HepG2 (cell line): Measurements from ENCODE around the gene C12orf42. TPM values are rescaled to one million over a fixed set of nuclear protein-coding genes. Genes with fewer than 3 reads are reported as not detected.

Experiments
- AHDC1 ChIP-seq: sonication (generic); formaldehyde crosslinking; IDR thresholded peaks from 2 replicates; pipeline ENCODE4 v1.5.1; 2020; ENCODE audit warnings: mild to moderate bottlenecking, missing genetic modification reagents, borderline replicate concordance
- FOXP1 ChIP-seq, 2 experiments: fragments of 450-650 bp in 1 of 2; IDR thresholded peaks; 2 replicates each; pipeline ENCODE4 v1.6.1; 2017 to 2018; ENCODE audit warnings: antibody characterized with exemption in 1 of 2
- HNRNPL ChIP-seq: fragments of 200-400 bp; formaldehyde crosslinking; IDR thresholded peaks from 2 replicates; pipeline ENCODE4 v1.6.1; 2017; ENCODE audit warnings: mild to moderate bottlenecking, low read depth, low read length
- SNAI1 ChIP-seq: sonication (generic); formaldehyde crosslinking; IDR thresholded peaks from 2 replicates; pipeline ENCODE4 v1.5.0; 2020; ENCODE audit warnings: mild to moderate bottlenecking, missing genetic modification reagents, borderline replicate concordance
- SOX6 ChIP-seq, 2 experiments: fragments of 450-650 bp in 1 of 2; sonication (generic) in 1 of 2; formaldehyde crosslinking in 1 of 2; IDR thresholded peaks; 2 replicates each; pipeline versions ENCODE4 v1.4.0 to v1.6.1; 2017 to 2020; ENCODE audit warnings: antibody characterized with exemption in 1 of 2, mild to moderate bottlenecking in 1 of 2, missing genetic modification reagents in 1 of 2
- ZBTB7B ChIP-seq: sonication (generic); formaldehyde crosslinking; IDR thresholded peaks from 2 replicates; pipeline ENCODE4 v1.4.0; 2020; ENCODE audit warnings: missing genetic modification reagents
- ZMAT3 ChIP-seq: sonication (generic); formaldehyde crosslinking; conservative IDR thresholded peaks from 2 replicates; pipeline ENCODE4 v1.7.0; 2021; ENCODE audit warnings: missing genetic modification reagents
- ZMYM4 ChIP-seq: sonication (generic); formaldehyde crosslinking; IDR thresholded peaks from 2 replicates; pipeline ENCODE4 v1.8.1; 2023; ENCODE audit warnings: mild to moderate bottlenecking, missing genetic modification reagents
- ZNF251 ChIP-seq: sonication (generic); formaldehyde crosslinking; IDR thresholded peaks from 2 replicates; pipeline ENCODE4 v1.9.0; 2021; ENCODE audit warnings: mild to moderate bottlenecking, missing genetic modification reagents
- ZNF431 ChIP-seq: sonication (generic); formaldehyde crosslinking; IDR thresholded peaks from 2 replicates; pipeline ENCODE4 v1.9.0; 2022; ENCODE audit warnings: missing genetic modification reagents, low read depth, mild to moderate bottlenecking, borderline replicate concordance
- ZNF547 ChIP-seq: sonication (generic); formaldehyde crosslinking; IDR thresholded peaks from 2 replicates; pipeline ENCODE4 v1.5.1; 2020; ENCODE audit warnings: mild to moderate bottlenecking, missing genetic modification reagents
- ZNF557 ChIP-seq: sonication (generic); formaldehyde crosslinking; IDR thresholded peaks from 2 replicates; pipeline ENCODE4 v1.4.0; 2020; ENCODE audit warnings: missing genetic modification reagents
- ZNF883 ChIP-seq: sonication (generic); formaldehyde crosslinking; IDR thresholded peaks from 2 replicates; pipeline ENCODE4 v1.5.1; 2020; ENCODE audit warnings: mild to moderate bottlenecking, missing genetic modification reagents; ENCODE audit errors: not compliant biosample characterization
- polyA plus RNA-seq, 8 experiments: library from polyadenylated mRNA; depleted of rRNA in 3 of 8; stranded (reverse) in 7 of 8; unstranded in 1 of 8; fragments of >200 nt; fragmentation: Illumina TruSeq in 4 of 8; extraction: Trizol in 4 of 8; gene quantifications; 2 replicates each; pipeline versions ENCODE4 v1.2.1 to v1.2.3, GENCODE V29; 2011 to 2016; ENCODE audit warnings: low read depth in 4 of 8, missing spikeins in 1 of 8, mixed read lengths in 1 of 8; ENCODE audit not compliant: insufficient read depth in 1 of 8
- total RNA-seq, 5 experiments: library from RNA; depleted of rRNA; stranded (reverse); fragments of >200 nt; fragmentation: Illumina TruSeq; extraction: Trizol; gene quantifications; 2 replicates each; pipeline ENCODE4 v1.2.3, GENCODE V29; 2016; ENCODE audit warnings: low read depth in 1 of 5
- TF ChIP-seq, protein P1 (sequence below): fragments of 450-650 bp; IDR thresholded peaks from 2 replicates; pipeline ENCODE4 v1.6.1; 2017; ENCODE audit warnings: mild to moderate bottlenecking
- TF ChIP-seq, protein P2 (sequence below), 2 experiments: sonication (generic) in 1 of 2; formaldehyde crosslinking in 1 of 2; IDR thresholded peaks; 2 replicates each; pipeline versions ENCODE4 v1.6.1 to v1.9.0; 2014 to 2022; ENCODE audit warnings: antibody characterized with exemption in 1 of 2, borderline replicate concordance in 1 of 2, inconsistent platforms in 1 of 2, low read depth in 1 of 2, missing genetic modification reagents in 1 of 2

Gene C12orf42
- total and polyA plus RNA-seq, 2 of the 13 experiments (the other 11 are each of a cell fraction or from before 2014, with no cell fraction given) = not detected

GRCh38 chr12:103475073-103475472 lies 20.7 kb downstream of the C12orf42 start (continued):
- no peak for TF ChIP-seq ZMAT3
- TF ChIP-seq ZNF557 = no peak
- TF ChIP-seq SOX6 (IDR thresholded peaks at IDR 0.05) = no peak
- peak; percentile 95 for TF ChIP-seq SOX6 (CRISPR knock-in tag; IDR thresholded peaks at IDR 0.05)
- TF ChIP-seq, protein P1, sequence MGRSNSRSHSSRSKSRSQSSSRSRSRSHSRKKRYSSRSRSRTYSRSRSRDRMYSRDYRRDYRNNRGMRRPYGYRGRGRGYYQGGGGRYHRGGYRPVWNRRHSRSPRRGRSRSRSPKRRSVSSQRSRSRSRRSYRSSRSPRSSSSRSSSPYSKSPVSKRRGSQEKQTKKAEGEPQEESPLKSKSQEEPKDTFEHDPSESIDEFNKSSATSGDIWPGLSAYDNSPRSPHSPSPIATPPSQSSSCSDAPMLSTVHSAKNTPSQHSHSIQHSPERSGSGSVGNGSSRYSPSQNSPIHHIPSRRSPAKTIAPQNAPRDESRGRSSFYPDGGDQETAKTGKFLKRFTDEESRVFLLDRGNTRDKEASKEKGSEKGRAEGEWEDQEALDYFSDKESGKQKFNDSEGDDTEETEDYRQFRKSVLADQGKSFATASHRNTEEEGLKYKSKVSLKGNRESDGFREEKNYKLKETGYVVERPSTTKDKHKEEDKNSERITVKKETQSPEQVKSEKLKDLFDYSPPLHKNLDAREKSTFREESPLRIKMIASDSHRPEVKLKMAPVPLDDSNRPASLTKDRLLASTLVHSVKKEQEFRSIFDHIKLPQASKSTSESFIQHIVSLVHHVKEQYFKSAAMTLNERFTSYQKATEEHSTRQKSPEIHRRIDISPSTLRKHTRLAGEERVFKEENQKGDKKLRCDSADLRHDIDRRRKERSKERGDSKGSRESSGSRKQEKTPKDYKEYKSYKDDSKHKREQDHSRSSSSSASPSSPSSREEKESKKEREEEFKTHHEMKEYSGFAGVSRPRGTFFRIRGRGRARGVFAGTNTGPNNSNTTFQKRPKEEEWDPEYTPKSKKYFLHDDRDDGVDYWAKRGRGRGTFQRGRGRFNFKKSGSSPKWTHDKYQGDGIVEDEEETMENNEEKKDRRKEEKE = no peak
- TF ChIP-seq FOXP1 (IDR thresholded peaks at IDR 0.05) = no peak
- TF ChIP-seq FOXP1 (CRISPR knock-in tag; IDR thresholded peaks at IDR 0.05) = peak; percentile 76
- TF ChIP-seq ZNF251 (CRISPR knock-in tag) = no peak
- no peak for TF ChIP-seq ZBTB7B
- peak; percentile 86 for TF ChIP-seq ZMYM4 (CRISPR knock-in tag)
- no peak for TF ChIP-seq HNRNPL
- no peak for TF ChIP-seq ZNF431
- TF ChIP-seq ZNF547 (CRISPR knock-in tag) = no peak
- no peak for TF ChIP-seq ZNF883 (CRISPR knock-in tag)
- TF ChIP-seq SNAI1 (CRISPR knock-in tag) = no peak
- TF ChIP-seq, protein P2, sequence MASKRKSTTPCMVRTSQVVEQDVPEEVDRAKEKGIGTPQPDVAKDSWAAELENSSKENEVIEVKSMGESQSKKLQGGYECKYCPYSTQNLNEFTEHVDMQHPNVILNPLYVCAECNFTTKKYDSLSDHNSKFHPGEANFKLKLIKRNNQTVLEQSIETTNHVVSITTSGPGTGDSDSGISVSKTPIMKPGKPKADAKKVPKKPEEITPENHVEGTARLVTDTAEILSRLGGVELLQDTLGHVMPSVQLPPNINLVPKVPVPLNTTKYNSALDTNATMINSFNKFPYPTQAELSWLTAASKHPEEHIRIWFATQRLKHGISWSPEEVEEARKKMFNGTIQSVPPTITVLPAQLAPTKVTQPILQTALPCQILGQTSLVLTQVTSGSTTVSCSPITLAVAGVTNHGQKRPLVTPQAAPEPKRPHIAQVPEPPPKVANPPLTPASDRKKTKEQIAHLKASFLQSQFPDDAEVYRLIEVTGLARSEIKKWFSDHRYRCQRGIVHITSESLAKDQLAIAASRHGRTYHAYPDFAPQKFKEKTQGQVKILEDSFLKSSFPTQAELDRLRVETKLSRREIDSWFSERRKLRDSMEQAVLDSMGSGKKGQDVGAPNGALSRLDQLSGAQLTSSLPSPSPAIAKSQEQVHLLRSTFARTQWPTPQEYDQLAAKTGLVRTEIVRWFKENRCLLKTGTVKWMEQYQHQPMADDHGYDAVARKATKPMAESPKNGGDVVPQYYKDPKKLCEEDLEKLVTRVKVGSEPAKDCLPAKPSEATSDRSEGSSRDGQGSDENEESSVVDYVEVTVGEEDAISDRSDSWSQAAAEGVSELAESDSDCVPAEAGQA (IDR thresholded peaks at IDR 0.05; ENCODE audit: low read depth) = no peak
- TF ChIP-seq, protein P2 (CRISPR knock-in tag; IDR thresholded peaks at IDR 0.05; ENCODE audit: borderline replicate concordance) = no peak
- TF ChIP-seq AHDC1 (CRISPR knock-in tag) = peak; percentile 60; the same call in 1 of the 2 replicates
